ENCODE results near the gene NMNAT2.

NMNAT2 gene

DNA sequence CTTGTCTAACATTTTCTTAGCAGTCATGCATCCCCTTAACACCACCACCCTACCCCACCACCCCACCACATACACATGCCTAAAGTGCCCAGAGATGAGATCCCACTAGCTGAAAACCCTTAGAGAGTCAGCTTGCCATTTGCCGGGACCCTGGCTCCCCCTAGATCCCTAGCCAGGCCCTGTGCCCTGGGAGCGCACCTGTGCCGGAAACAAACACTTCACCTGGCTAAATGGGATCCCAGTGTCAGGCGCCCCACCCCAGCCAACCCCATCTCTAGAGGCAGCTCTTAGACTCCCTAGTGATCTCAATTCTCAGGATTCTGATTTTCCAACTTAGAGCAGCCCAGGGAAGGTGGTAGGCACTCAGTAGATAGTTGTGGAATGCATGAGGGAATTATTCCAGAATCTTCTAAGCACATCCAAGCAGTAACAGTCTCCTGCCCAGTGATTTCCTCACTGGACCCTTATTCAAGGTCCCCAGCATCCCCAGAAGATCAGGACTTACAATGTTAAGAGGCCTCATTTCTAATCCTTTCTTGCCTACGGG lies 126.9 kb downstream of the NMNAT2 start:
- DNase-seq (ENCODE audit: low read depth) = peak; percentile 38
- TF ChIP-seq, protein P1, sequence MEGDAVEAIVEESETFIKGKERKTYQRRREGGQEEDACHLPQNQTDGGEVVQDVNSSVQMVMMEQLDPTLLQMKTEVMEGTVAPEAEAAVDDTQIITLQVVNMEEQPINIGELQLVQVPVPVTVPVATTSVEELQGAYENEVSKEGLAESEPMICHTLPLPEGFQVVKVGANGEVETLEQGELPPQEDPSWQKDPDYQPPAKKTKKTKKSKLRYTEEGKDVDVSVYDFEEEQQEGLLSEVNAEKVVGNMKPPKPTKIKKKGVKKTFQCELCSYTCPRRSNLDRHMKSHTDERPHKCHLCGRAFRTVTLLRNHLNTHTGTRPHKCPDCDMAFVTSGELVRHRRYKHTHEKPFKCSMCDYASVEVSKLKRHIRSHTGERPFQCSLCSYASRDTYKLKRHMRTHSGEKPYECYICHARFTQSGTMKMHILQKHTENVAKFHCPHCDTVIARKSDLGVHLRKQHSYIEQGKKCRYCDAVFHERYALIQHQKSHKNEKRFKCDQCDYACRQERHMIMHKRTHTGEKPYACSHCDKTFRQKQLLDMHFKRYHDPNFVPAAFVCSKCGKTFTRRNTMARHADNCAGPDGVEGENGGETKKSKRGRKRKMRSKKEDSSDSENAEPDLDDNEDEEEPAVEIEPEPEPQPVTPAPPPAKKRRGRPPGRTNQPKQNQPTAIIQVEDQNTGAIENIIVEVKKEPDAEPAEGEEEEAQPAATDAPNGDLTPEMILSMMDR (conservative IDR thresholded peaks at IDR 0.05; ENCODE audit: low read length) = no peak
- H3K4me3 ChIP-seq (ENCODE audit: low read length) = no peak overlapping the region

DNA sequence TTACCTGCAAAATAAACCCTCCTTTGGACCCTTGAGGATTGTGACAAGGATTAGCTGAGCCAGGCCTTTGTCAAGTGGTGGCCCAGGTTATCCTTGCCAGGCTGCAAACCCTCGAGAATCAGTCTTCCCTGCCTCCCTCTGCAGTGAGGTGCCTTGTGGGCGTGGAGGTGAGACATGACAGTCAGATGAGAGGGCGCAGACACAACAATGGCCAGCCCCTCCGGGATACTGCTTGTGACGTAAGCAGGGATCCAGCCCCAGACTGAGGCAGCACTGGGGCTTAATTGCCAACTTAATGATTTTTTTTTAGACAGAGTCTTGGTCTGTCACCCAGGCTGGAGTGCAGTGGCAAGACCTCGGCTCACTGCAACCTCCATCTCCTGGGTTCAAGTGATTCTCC lies 127.6 kb downstream of the NMNAT2 start:
- no peak overlapping the region for H3K4me3 ChIP-seq (ENCODE audit: low read length)
- TF ChIP-seq, protein P1 (conservative IDR thresholded peaks at IDR 0.05; ENCODE audit: low read length) = no peak
- no peak for DNase-seq (ENCODE audit: low read depth)

DNA sequence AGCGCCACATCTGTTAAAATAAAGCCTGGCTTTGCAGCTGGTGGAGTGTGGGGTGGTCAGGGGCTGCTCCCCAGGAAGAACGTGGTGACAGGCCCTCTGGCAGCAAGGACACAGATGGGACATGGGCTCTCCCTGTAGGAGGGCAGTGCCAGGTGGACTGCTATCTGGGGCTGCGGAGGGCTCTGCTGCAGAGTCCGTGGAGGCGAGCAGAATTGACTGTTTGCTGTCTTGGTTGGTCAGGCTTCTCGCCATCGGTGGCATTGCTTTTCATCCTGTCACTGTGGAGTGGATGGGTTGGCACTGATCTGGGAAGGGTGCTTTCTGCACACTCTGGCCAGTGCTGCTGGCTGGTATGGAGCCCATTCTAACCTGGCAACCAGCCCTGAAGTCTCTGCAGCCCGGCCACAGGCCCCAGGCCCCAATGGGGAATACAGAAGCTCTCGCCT lies 129.1 kb downstream of the NMNAT2 start:
- H3K4me3 ChIP-seq (ENCODE audit: low read length) = no peak overlapping the region
- no peak for DNase-seq (ENCODE audit: low read depth)
- TF ChIP-seq, protein P1 (conservative IDR thresholded peaks at IDR 0.05; ENCODE audit: low read length) = no peak

DNA sequence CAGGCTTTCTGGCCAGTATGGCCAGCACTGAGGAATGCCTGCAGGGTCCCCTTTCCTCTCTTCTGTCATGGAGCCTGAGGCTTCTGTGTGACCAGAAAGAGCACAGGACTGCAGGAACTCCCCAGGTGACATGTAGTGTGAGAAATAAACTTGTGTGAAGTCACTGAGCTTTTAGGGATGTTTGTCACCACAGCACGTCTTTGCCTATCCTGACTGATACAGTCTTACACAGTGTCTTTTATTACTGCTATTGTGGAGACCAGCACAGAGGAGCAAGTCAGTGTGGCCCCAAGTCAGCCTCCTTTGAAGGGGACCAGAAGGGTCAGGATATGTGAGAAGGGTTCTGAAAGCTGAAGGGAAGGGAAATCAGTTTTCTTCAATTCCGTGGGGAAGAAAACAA lies 129.6 kb downstream of the NMNAT2 start:
- H3K4me3 ChIP-seq (ENCODE audit: low read length) = no peak overlapping the region
- DNase-seq (ENCODE audit: low read depth) = no peak
- TF ChIP-seq, protein P1 (conservative IDR thresholded peaks at IDR 0.05; ENCODE audit: low read length) = no peak

DNA sequence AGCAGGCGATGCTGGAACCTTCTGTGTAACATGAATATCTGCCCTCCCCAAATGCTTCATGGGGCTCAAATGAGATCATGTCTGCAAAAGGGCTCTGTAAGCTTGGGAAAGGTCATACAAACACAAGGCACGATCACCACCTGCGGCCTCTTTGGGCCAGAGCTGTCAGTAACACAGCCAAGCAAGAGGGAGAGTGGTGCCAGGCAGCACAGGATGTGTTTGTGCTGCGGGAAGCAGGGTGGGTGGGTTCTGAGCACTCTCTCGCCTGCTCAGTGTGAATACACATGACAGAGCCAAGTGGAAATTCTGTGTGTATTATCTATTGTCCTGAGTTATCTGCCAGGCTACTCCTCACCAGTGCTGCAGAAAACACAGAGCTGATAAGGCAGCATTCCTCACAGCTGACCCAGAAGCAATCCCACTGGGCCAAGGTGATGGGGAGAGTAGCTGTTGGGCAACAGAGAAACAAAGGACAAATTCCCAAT lies 130.9 kb downstream of the NMNAT2 start:
- no peak overlapping the region for H3K4me3 ChIP-seq (ENCODE audit: low read length)
- DNase-seq (ENCODE audit: low read depth) = no peak
- TF ChIP-seq, protein P1 (conservative IDR thresholded peaks at IDR 0.05; ENCODE audit: low read length) = no peak

DNA sequence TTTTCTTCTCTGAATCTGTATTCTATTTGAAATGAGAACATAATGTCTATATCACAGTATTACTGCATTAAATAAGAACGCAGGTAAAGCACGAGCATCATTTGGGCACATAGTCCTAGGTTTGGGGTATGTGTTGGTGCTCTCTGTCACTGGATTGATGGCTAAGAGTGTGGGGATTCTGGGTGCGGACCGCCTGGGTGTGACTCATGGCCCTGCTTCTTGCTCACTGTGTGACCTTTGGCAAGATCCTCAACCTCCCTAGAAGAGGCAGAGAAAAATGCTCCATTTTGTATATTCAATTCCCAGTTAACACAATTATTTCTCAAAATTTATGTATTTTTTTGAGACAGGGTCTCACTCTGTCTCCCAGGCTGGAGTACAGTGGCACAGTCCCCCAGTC lies 132.4 kb downstream of the NMNAT2 start:
- TF ChIP-seq, protein P1 (conservative IDR thresholded peaks at IDR 0.05; ENCODE audit: low read length) = no peak
- DNase-seq (ENCODE audit: low read depth) = no peak
- H3K4me3 ChIP-seq (ENCODE audit: low read length) = no peak overlapping the region

DNA sequence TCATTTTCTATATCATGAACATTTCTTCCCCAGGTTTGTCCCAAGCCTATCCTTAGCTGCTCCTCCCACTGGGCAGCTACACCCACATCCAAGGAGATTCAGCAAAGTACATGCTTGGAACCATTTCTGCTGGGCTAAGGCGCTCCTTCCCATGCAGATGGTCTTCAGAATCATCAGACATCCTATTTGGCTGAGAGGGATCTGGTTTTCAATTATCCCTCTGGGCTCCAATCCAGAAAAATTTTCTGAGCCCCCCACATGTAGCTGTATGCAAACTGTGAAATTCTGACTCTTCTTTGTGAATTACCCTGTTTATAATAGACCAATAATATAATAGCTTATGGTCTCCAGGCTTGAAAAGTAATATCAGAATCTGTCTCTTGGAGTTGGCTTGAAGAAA lies 132.9 kb downstream of the NMNAT2 start:
- TF ChIP-seq, protein P1 (conservative IDR thresholded peaks at IDR 0.05; ENCODE audit: low read length) = no peak
- H3K4me3 ChIP-seq (ENCODE audit: low read length) = no peak overlapping the region
- no peak for DNase-seq (ENCODE audit: low read depth)

Measured in AG10803 (cell line).